Measurements from ENCODE around the gene EML3.

EML3 gene

DNA sequence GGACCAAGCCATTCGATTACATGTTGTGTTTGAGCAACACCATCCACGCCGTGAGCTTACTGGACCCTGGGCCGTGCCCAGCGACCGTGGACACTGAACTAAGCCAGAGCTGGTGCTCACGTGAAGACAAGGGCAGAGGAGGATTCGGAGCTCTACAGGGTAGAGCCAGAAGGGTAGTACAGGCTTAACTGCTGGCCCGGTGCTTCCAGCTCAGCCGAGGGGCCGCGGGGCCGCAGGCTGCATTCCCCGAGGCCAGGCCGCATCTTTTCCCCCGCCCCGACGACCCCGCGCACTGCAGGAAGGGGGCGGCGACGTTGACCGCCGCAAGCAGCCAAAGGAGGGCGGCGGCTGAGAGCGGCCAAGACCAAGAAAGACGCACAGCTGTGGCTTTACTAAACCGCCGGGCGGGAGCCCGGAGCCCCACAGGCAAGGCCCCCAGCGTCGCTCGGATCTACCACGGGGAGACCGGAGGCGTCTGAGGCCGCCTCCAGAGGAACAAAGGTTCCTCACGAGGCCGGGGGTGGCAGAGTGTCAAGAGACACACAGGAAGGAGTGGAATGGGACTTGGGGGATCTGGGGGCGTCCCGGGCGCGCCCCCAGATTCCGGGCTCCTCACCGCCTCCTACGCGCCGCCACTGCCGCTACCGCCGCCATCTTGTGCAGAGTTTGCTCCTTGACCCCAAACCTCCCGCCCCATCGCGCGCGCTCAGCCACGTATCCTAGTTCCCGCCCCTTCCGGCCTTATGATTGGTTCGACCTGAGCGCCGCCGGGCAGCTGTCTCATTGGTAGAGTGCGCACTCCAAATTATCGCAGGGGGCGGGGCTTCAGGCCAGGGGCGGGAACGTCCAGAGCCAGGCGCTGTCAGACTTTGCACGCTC is 33.6 kb upstream of the EML3 start, which contains the start of gene GANAB:
Gene GANAB, minus strand, starts transcription at position 668 of the 879 bp plus-strand sequence. Its CDS starts 14 bp downstream, at position 654.
- TF ChIP-seq, protein P1, sequence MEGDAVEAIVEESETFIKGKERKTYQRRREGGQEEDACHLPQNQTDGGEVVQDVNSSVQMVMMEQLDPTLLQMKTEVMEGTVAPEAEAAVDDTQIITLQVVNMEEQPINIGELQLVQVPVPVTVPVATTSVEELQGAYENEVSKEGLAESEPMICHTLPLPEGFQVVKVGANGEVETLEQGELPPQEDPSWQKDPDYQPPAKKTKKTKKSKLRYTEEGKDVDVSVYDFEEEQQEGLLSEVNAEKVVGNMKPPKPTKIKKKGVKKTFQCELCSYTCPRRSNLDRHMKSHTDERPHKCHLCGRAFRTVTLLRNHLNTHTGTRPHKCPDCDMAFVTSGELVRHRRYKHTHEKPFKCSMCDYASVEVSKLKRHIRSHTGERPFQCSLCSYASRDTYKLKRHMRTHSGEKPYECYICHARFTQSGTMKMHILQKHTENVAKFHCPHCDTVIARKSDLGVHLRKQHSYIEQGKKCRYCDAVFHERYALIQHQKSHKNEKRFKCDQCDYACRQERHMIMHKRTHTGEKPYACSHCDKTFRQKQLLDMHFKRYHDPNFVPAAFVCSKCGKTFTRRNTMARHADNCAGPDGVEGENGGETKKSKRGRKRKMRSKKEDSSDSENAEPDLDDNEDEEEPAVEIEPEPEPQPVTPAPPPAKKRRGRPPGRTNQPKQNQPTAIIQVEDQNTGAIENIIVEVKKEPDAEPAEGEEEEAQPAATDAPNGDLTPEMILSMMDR (IDR thresholded peaks at IDR 0.05; ENCODE audit: low read depth, low read length), result no peak
- peak within 1 kb of the TSS; percentile 99 for H3K4me3 ChIP-seq (ENCODE audit: low read depth, low read length)
- H3K9me3 ChIP-seq (ENCODE audit: severe bottlenecking), result no peaks in the 10 kb centered on the region
- H3K27ac ChIP-seq, result peak within 1 kb of the TSS; percentile 97
- DNase-seq, result peak; percentile 99
- H3K27me3 ChIP-seq (ENCODE audit: insufficient read depth, low read depth, severe bottlenecking), result no peaks in the 10 kb centered on the region
- peaks cover 54% of the 10 kb centered on the region for H3K36me3 ChIP-seq

DNA sequence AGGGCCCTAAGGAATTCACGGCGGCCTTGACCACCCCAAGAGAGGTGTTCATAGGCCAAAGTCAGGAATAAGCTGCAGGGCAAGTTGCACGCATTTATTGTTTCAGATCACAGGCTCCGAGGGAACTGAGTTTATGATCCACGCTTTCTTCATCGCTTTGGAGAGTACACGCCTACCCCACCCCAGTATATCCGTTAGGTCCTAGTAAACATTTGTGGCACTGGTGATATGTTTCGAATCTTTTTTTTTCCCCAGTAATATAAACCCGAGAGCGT is 33.0 kb upstream of the EML3 start:
- Histone ChIP-seq H3K27me3 (ENCODE audit: insufficient read depth, low read depth, severe bottlenecking) (no peaks in the 10 kb centered on the region), H3K4me3 (ENCODE audit: low read depth, low read length) (peak overlapping the region; percentile 99), H3K27ac (peak overlapping the region; percentile 97), H3K9me3 (ENCODE audit: severe bottlenecking) (no peaks in the 10 kb centered on the region), H3K36me3 (peaks cover 54% of the 10 kb centered on the region)
- TF ChIP-seq, protein P1 (IDR thresholded peaks at IDR 0.05; ENCODE audit: low read depth, low read length), result no peak
- no peak for DNase-seq

DNA sequence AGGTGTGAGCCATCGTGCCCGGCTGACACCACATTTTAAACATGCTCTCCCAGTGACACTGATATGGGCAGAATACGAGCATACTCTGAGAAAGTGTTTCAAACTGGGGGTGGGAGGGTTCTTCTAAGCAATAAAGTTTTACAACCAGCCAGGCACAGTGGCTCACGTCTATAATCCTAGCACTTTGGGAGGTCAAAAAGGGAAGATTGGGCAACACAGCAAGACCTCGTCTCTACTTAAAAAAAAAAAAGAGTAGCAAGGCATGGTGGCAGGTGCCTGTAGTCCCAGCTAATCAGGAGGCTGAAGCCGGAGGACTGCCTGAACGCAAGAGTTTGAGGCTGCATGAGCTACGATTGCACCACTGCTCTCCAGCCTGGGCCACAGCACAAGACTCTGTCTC is 31.6 kb upstream of the EML3 start:
- no peak overlapping the region for H3K27ac ChIP-seq
- H3K4me3 ChIP-seq (ENCODE audit: low read depth, low read length), result no peak overlapping the region
- TF ChIP-seq, protein P1 (IDR thresholded peaks at IDR 0.05; ENCODE audit: low read depth, low read length), result no peak
- DNase-seq, result no peak
- peaks cover 53% of the 10 kb centered on the region for H3K36me3 ChIP-seq
- no peaks in the 10 kb centered on the region for H3K27me3 ChIP-seq (ENCODE audit: insufficient read depth, low read depth, severe bottlenecking)
- H3K9me3 ChIP-seq (ENCODE audit: severe bottlenecking), result no peaks in the 10 kb centered on the region

DNA sequence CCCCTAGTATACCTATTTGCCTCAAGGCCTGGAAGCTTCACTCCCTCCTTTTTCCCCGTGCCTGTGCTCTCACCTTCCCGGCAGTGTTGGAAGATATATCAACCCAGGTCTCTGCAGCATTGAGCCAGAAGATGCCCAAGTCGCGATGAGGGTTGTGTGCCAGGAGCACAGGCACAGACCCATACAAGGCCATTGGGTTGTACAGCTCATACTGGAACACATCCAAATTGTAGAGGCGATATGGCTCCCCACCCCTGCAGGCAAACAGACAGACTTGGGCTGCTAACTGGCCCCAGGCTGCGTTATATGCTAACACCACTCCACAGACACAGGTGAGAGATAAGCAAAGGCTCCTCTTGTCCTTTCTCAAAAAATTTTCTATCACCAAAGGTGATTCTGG is 19.9 kb upstream of the EML3 start:
- Histone ChIP-seq H3K27me3 (ENCODE audit: insufficient read depth, low read depth, severe bottlenecking) (no peaks in the 10 kb centered on the region), H3K36me3 (peaks cover 89% of the 10 kb centered on the region), H3K4me3 (ENCODE audit: low read depth, low read length) (no peak overlapping the region), H3K27ac (no peak overlapping the region), H3K9me3 (ENCODE audit: severe bottlenecking) (no peaks in the 10 kb centered on the region)
- no peak for DNase-seq
- TF ChIP-seq, protein P1 (IDR thresholded peaks at IDR 0.05; ENCODE audit: low read depth, low read length), result no peak

DNA sequence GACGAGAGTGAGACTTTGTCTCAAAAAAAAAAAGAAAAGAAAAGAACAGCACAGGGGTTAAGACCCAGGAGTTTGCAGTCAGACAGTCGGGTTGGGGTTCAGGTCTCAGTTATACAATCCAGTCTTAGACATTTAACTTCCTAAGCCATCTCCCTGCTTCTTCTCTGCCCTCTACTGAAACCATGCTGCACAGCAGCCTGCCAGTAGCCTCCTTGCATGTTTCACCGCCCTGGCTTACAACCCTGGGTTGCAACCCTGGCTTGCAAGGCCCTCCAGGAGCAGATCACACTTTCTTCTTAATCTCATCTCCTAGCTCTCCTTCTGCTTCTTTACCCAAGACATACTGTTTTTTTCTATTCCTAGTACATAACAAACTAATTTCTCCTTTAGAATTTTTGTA is 15.1 kb upstream of the EML3 start:
- Histone ChIP-seq H3K27me3 (ENCODE audit: insufficient read depth, low read depth, severe bottlenecking) (no peaks in the 10 kb centered on the region), H3K27ac (no peak overlapping the region), H3K36me3 (peaks cover 78% of the 10 kb centered on the region), H3K9me3 (ENCODE audit: severe bottlenecking) (no peaks in the 10 kb centered on the region), H3K4me3 (ENCODE audit: low read depth, low read length) (no peak overlapping the region)
- DNase-seq, result no peak
- TF ChIP-seq, protein P1 (IDR thresholded peaks at IDR 0.05; ENCODE audit: low read depth, low read length), result peak; percentile 36; the same call in 1 of the 2 replicates
